Measurements from ENCODE around the gene TYRP1. TPM values are rescaled to one million over a fixed set of nuclear protein-coding genes. Genes with fewer than 3 reads are reported as not detected.

Gene TYRP1
- total RNA-seq, 1 donor from 2014 or later, result not detected

- H3K9me3 Mint-ChIP-seq, result peaks cover 2% of the 10 kb centered on the region
- H3K27ac Mint-ChIP-seq, result no peak overlapping the region
- no peaks in the 10 kb centered on the region for H3K36me3 Mint-ChIP-seq (ENCODE audit: low read depth)
- ChIA-PET POLR2A (no interaction called here), CTCF (no interaction called here)
- H3K4me1 Mint-ChIP-seq, result no peaks in the 10 kb centered on the region
- TF ChIP-seq, protein P1, sequence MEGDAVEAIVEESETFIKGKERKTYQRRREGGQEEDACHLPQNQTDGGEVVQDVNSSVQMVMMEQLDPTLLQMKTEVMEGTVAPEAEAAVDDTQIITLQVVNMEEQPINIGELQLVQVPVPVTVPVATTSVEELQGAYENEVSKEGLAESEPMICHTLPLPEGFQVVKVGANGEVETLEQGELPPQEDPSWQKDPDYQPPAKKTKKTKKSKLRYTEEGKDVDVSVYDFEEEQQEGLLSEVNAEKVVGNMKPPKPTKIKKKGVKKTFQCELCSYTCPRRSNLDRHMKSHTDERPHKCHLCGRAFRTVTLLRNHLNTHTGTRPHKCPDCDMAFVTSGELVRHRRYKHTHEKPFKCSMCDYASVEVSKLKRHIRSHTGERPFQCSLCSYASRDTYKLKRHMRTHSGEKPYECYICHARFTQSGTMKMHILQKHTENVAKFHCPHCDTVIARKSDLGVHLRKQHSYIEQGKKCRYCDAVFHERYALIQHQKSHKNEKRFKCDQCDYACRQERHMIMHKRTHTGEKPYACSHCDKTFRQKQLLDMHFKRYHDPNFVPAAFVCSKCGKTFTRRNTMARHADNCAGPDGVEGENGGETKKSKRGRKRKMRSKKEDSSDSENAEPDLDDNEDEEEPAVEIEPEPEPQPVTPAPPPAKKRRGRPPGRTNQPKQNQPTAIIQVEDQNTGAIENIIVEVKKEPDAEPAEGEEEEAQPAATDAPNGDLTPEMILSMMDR (IDR thresholded peaks at IDR 0.05), result no peak
- H3K27me3 Mint-ChIP-seq, result no peaks in the 10 kb centered on the region
- no peak overlapping the region for H3K4me3 Mint-ChIP-seq
- no peak for ATAC-seq (ENCODE audit: low read depth)
- intact Hi-C loops (cut with micrococcal nuclease), result no loop called here
- DNase-seq, result no peak
Observed at GRCh38 chr9:12695474-12695873, 2.3 kb downstream of the TYRP1 start.

DNA sequence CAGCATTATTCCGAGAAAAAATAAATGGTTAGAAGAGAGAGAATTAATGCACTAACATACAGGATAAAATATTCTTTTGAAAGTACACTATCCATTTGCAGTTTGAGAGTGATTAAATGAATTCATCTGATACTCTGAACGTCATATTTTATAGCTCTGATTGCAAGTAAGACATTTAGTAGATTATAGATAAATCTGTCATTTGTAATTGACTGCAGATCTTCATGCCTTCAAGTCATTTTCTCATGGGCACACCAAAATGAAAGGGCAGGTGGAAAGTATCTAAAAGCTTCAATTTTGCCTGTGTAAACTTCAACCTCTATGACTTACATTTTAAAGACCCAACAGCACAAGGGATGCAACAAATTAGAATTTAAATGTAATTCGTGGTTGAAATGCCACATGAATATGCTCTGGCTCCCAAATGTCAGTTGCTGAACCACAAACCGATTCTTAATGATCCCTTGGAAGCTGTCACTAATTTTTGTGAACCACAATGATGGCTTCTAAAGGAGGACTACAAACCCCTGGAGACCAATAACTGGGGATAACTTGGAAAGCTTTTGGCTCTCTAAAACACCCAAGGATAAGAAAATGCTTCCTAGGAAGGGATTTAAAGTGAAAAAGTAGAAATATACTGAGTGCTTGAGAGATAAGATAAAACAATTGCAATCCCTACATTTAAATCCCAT lies 3.9 kb downstream of the TYRP1 start:
- Mint-ChIP-seq H3K27me3 (no peaks in the 10 kb centered on the region), H3K36me3 (ENCODE audit: low read depth) (no peaks in the 10 kb centered on the region), H3K4me1 (no peaks in the 10 kb centered on the region), H3K4me3 (no peak overlapping the region), H3K9me3 (peaks cover 2% of the 10 kb centered on the region), H3K27ac (no peak overlapping the region)
- intact Hi-C loops (cut with micrococcal nuclease), result no loop called here
- TF ChIP-seq, protein P1 (IDR thresholded peaks at IDR 0.05), result no peak
- DNase-seq (no peak), ATAC-seq (ENCODE audit: low read depth) (no peak)
- ChIA-PET CTCF (no interaction called here), POLR2A (no interaction called here)

- TF ChIP-seq, protein P1 (IDR thresholded peaks at IDR 0.05), result no peak
- Mint-ChIP-seq H3K4me1 (no peaks in the 10 kb centered on the region), H3K27ac (no peak overlapping the region), H3K4me3 (no peak overlapping the region), H3K27me3 (no peaks in the 10 kb centered on the region), H3K36me3 (ENCODE audit: low read depth) (no peaks in the 10 kb centered on the region), H3K9me3 (peaks cover 4% of the 10 kb centered on the region)
- ATAC-seq (ENCODE audit: low read depth) (no peak), DNase-seq (no peak)
- POLR2A ChIA-PET, result no interaction called here
- intact Hi-C loops (cut with micrococcal nuclease), result no loop called here
- CTCF ChIA-PET, result no interaction called here
Observed at GRCh38 chr9:12697719-12698118, 4.5 kb downstream of the TYRP1 start.

- intact Hi-C loops (cut with micrococcal nuclease), result no loop called here
- Mint-ChIP-seq H3K4me1 (no peaks in the 10 kb centered on the region), H3K27ac (no peak overlapping the region), H3K9me3 (peaks cover 4% of the 10 kb centered on the region), H3K4me3 (no peak overlapping the region), H3K27me3 (no peaks in the 10 kb centered on the region), H3K36me3 (ENCODE audit: low read depth) (no peaks in the 10 kb centered on the region)
- no peak for ATAC-seq (ENCODE audit: low read depth)
- no peak for DNase-seq
- POLR2A ChIA-PET, result no interaction called here
- CTCF ChIA-PET, result no interaction called here
- TF ChIP-seq, protein P1 (IDR thresholded peaks at IDR 0.05), result no peak
Observed at GRCh38 chr9:12698266-12698665, 5.1 kb downstream of the TYRP1 start.

GRCh38 chr9:12698986-12699385 lies 5.8 kb downstream of the TYRP1 start:
- Mint-ChIP-seq H3K27ac (no peak overlapping the region), H3K4me1 (no peaks in the 10 kb centered on the region), H3K4me3 (no peak overlapping the region), H3K27me3 (no peaks in the 10 kb centered on the region), H3K36me3 (ENCODE audit: low read depth) (no peaks in the 10 kb centered on the region), H3K9me3 (peaks cover 4% of the 10 kb centered on the region)
- no peak for ATAC-seq (ENCODE audit: low read depth)
- ChIA-PET CTCF (no interaction called here), POLR2A (no interaction called here)
- intact Hi-C loops (cut with micrococcal nuclease), result no loop called here
- TF ChIP-seq, protein P1 (IDR thresholded peaks at IDR 0.05), result no peak
- DNase-seq, result no peak
